ENCODE results near the gene PARP4.

PARP4 gene

GRCh38 chr13:24512197-24512907 is at the start of gene PARP4:
PARP4 (minus strand) TSS chr13:24512778; CDS start chr13:24503776, 9,002 bp downstream.
- TF ChIP-seq USF1 (IDR thresholded peaks at IDR 0.05): 0 out of 2 replicates have a peak, but pooled peaks have one; percentile 3
- TF ChIP-seq MAX (IDR thresholded peaks at IDR 0.05): peak; percentile 65
- TF ChIP-seq TAF1 (IDR thresholded peaks at IDR 0.05; ENCODE audit: low read depth): peak; percentile 84
- TF ChIP-seq CEBPB (IDR thresholded peaks at IDR 0.05): no peak
- TF ChIP-seq EGR1 (IDR thresholded peaks at IDR 0.05): peak; percentile 84
- peak; percentile 58 for TF ChIP-seq TCF12 (IDR thresholded peaks at IDR 0.05; ENCODE audit: low read depth)
- no peak for TF ChIP-seq RAD21 (IDR thresholded peaks at IDR 0.05; ENCODE audit: low read depth)
- 0 out of 2 replicates have a peak, but pooled peaks have one; percentile 9 for TF ChIP-seq TEAD4 (IDR thresholded peaks at IDR 0.05)

- TF ChIP-seq REST (IDR thresholded peaks at IDR 0.05; ENCODE audit: low read depth) (no peak), TCF12 (IDR thresholded peaks at IDR 0.05; ENCODE audit: low read depth) (no peak), CEBPB (IDR thresholded peaks at IDR 0.05) (no peak), TEAD4 (IDR thresholded peaks at IDR 0.05) (no peak), EP300 (IDR thresholded peaks at IDR 0.05; ENCODE audit: borderline replicate concordance) (no peak), USF1 (IDR thresholded peaks at IDR 0.05) (no peak), ZBTB7A (IDR thresholded peaks at IDR 0.05; ENCODE audit: low read depth) (no peak), MAX (IDR thresholded peaks at IDR 0.05) (no peak), EGR1 (IDR thresholded peaks at IDR 0.05) (no peak), YY1 (IDR thresholded peaks at IDR 0.05; ENCODE audit: low read depth) (no peak), TAF1 (IDR thresholded peaks at IDR 0.05; ENCODE audit: low read depth) (no peak), CREB1 (IDR thresholded peaks at IDR 0.05; ENCODE audit: low read depth) (no peak), FOXM1 (IDR thresholded peaks at IDR 0.05; ENCODE audit: borderline replicate concordance, low read depth) (no peak), NFIC (IDR thresholded peaks at IDR 0.05) (no peak), RAD21 (IDR thresholded peaks at IDR 0.05; ENCODE audit: low read depth) (no peak)
Observed at GRCh38 chr13:24557081-24557480, 44.5 kb upstream of the PARP4 start.

DNA sequence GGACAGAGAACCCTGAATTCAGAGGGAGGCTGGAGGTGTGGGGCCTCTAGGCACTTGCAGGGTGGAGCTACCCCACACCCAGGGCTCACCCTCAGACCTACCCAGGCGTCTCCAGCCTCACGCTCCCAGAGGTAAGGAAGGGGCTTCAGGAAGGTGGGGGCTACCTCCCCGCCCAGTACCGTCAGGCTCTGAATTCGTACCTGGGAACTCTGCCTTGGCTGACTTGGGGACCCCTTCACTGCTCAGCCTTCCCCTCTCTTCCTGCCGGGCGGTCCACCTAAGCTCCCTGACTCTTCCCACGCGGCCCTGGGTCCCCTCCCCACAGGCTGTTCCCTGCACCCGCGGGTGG is 28.5 kb upstream of the PARP4 start:
- TF ChIP-seq CREB1 (IDR thresholded peaks at IDR 0.05; ENCODE audit: low read depth) (no peak), REST (IDR thresholded peaks at IDR 0.05; ENCODE audit: low read depth) (no peak), CEBPB (IDR thresholded peaks at IDR 0.05) (no peak), TEAD4 (IDR thresholded peaks at IDR 0.05) (no peak), TAF1 (IDR thresholded peaks at IDR 0.05; ENCODE audit: low read depth) (no peak)

DNA sequence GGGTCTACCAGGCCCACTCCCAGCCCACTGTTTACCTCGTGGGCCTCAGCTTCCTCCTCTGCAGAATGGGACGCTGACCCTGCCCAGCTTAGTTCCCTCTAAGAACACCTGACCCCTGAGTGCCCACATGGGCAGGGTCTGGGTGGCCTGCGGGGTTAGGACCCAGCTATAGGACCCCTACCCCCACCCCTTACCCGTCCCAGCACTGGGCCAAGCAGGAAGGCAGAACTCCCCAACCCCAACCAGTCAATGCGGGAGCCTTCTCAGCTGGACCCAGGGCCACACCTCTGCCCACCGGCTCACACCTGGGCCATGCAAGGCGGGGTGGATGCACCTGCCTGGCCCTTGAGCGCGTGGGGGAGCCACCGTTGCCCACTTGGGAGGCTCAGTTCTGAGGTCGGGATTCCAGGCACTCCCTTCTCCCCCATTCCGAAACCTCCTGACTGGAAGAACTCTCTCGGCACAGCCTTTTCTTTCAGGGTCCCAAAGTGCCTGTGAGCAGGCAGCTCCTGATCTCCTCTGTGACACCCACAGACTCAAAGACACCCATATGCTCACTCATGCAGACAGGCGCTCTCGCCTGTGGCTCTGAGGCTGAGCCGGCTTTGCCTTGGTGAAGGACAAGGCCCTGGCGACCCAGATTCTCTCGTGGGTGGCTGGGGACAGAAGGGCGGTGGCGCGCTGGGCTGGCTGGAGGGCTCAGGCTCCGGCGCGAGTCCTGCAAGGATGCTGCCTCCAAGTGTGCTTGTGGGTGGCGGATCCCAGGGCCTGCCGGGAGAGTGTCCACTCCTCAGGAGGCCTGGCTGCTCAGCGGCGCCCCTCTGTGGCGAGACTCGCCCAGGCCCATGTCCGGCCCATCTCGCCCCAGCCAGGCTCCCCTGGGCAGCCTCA is 27.9 kb upstream of the PARP4 start:
- TF ChIP-seq USF1 (IDR thresholded peaks at IDR 0.05) (no peak), YY1 (IDR thresholded peaks at IDR 0.05; ENCODE audit: low read depth) (no peak), CEBPB (IDR thresholded peaks at IDR 0.05) (no peak), RAD21 (IDR thresholded peaks at IDR 0.05; ENCODE audit: low read depth) (no peak), EGR1 (IDR thresholded peaks at IDR 0.05) (no peak), TEAD4 (IDR thresholded peaks at IDR 0.05) (no peak), CREB1 (IDR thresholded peaks at IDR 0.05; ENCODE audit: low read depth) (no peak), FOXM1 (IDR thresholded peaks at IDR 0.05; ENCODE audit: borderline replicate concordance, low read depth) (no peak), TAF1 (IDR thresholded peaks at IDR 0.05; ENCODE audit: low read depth) (no peak)

GRCh38 chr13:24539500-24540165 is 27.1 kb upstream of the PARP4 start:
- no peak for TF ChIP-seq TAF1 (IDR thresholded peaks at IDR 0.05; ENCODE audit: low read depth)
- TF ChIP-seq NFIC (IDR thresholded peaks at IDR 0.05): no peak
- TF ChIP-seq FOXM1 (IDR thresholded peaks at IDR 0.05; ENCODE audit: borderline replicate concordance, low read depth): no peak
- no peak for TF ChIP-seq CEBPB (IDR thresholded peaks at IDR 0.05)
- TF ChIP-seq TCF12 (IDR thresholded peaks at IDR 0.05; ENCODE audit: low read depth): no peak

Data from Ishikawa (cell line).